NCI-H2171 (cell line): ENCODE results near the gene IL12RB1.
"Not testable (repeated sequence)": the region's sequence is repeated elsewhere in the genome, so short reads cannot be mapped to it uniquely, and the experiment has no call there.

Source experiments
- DNase-seq: peaks from one replicate; lab custom pipeline; 2025; lab: John Stamatoyannopoulos, UW

Gene IL12RB1

DNA sequence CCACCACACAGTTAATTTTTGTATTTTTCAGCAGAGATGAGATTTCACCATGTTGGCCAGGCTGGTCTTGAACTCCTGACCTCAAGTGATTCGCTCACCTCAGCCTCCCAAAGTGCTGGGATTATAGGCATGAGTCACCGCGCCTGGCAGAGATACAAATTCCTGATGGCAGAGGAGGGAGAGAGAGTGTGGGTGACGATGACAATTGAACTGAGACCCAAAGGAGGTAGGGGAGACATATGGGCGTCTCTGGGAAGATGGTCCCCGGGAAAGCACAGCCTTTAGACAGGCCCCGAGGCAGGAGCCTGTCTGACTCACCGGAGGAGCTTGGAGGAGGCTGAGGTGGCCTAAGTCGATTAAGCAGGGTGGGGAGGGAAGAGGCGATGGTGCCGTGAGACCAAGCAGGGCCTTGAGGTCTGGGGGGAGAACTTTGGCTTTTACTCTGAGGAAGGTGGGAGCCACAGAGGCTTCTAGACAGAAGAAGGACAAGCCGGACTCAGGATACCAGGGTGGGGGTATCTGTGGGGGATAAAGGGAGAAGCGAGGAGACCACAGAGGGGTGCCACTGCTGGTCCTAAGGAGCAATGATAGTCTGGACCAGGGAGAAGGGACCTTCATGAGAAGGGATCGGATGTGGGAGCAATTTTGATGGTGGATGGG, 40.5 kb downstream of the IL12RB1 start:
- peak; percentile 38 for DNase-seq

GRCh38 chr19:18045307-18046050, 41.3 kb downstream of the IL12RB1 start:
- peak; percentile 42 for DNase-seq

- DNase-seq: peak; percentile 96
Measured at GRCh38 chr19:18044825-18045304, 41.9 kb downstream of the IL12RB1 start.

DNA sequence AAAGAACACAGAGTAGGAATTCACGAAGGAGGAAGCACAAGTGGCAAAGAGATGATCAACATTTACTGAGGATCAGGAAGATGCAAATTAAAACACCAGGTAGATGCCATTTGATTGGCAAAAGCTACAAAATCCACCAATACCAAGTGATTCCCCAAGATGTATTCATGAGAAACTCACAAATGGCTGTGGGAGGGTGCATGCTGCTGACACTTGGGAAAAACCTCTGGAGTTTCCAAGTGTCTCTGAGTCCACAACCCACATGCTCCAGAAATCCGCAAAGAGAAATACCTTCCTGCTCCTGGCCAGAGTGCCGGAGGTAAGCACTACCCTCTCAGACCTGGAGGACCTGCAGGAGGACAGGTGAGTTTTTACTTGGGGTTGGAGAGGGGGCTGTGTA, 43.1 kb downstream of the IL12RB1 start:
- no peak for DNase-seq

DNA sequence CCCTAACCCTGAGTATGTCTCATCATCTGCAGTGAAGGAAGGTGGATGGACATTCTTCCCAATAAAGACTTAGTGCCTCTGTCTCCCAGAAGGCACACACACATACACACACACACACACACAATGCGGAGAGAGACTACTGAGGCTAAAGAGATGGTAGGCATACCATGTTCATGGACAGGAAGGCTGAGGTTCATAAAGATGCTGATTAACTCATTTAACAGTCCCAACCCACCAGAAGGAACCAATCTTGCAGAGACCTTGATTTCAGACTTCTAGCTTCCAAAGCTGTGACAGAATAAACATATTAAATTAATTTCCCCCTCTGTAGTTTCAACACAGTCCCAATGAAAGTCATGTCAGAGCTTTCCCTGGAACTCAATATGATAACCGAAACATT, 45.7 kb downstream of the IL12RB1 start:
- DNase-seq: no peak

GRCh38 chr19:18032102-18032501, 54.6 kb downstream of the IL12RB1 start:
- not testable (repeated sequence) for DNase-seq

GRCh38 chr19:18031401-18031800, 55.3 kb downstream of the IL12RB1 start:
- not testable (repeated sequence) for DNase-seq

DNA sequence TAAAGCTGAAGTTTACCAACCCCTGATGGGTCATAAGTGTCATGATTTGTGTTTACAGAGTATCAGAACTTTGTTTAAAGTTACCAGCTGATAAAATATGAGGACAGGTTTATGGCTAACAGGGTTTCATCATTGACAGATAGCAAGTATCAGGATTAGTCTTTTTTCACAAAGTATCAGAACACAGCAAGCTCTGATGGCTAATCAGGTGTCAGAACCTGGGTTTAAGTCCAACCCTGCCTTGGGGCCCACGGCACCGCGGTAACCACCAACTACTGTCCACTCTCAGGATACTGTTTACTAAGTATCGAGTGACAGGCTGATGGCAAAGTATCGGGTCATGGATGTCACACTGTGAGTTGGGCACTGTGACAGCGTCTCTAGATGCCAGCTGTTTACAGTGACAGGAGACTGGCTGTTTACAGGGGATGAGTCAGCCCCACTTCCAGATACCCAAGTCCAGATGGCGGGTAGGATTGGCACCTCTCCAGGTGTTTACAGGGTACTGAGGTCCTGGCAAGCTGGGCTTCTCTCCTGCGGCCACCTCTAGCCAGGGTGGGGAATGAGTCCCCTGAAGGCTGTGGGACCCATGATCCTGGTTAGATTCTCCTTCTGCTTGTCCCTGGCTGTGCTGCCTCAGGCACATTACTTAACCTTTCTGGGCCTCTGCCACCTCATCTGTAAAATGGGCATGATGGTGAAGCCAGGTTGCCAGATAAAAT, 57.0 kb downstream of the IL12RB1 start:
- DNase-seq: peak; percentile 87

- DNase-seq: no peak
Measured at GRCh38 chr19:18027151-18027550, 59.6 kb downstream of the IL12RB1 start.

DNA sequence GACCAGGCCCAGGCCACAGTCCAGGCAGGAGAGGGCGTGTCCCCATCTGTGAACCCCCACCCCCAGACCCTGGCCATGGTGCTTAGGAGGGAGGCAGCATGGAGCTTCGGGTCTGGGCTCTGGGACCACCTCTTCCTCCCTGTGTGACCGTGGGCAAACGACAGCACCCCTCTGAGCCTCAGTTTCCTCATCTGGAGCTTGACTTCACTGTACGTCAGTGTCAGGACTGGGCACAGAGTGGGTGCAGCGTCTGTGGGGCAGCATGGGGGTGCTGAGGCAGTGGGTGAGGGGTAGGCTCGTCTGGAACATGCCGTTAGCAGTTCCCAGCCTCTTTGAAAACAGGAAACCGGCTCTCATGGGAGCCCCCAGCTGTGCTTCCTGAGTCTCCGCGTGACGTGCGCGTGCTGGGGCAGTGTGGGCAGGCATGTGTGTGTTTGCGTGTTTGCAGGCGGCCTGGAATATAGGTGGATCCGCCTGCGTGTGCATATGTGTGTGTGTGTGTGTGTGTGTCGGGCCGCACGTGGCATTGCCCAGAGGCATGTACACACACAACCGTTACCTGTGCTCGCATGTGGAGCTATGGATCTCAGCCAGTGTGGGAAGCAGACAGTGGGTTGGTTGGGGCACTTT, 63.0 kb downstream of the IL12RB1 start:
- peak; percentile 55 for DNase-seq

DNA sequence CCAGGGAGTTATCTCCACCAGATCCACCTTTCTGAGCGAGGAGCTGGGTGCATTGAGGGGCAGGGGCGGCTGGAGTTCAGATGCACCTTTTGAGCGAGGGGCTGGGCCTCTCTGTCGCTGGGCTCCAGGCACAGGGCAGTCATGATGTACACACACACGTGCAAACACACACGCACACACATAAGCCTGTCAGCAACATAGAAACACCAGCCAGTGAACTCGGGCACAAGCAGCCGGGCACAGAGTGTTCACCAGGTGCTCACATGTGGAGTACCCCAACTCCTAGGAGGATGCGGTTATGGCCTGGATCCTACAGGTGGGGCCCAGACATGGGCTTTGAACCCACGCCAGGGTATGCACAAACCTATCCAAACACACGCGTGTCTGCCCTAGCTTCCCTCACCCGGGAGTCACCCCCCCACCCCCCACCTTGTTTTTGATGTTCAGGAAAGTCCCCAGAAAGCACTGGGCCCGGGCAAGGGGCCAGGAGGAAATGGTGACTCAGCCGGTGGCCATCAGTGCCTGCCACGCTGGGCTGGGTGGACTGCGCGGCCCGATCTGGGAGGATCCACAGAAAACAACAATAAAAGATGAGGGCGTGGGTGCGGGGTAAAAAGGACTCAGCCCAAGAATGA, 65.5 kb downstream of the IL12RB1 start:
- no peak for DNase-seq

GRCh38 chr19:18020212-18021085, 66.3 kb downstream of the IL12RB1 start:
- DNase-seq: no peak

DNA sequence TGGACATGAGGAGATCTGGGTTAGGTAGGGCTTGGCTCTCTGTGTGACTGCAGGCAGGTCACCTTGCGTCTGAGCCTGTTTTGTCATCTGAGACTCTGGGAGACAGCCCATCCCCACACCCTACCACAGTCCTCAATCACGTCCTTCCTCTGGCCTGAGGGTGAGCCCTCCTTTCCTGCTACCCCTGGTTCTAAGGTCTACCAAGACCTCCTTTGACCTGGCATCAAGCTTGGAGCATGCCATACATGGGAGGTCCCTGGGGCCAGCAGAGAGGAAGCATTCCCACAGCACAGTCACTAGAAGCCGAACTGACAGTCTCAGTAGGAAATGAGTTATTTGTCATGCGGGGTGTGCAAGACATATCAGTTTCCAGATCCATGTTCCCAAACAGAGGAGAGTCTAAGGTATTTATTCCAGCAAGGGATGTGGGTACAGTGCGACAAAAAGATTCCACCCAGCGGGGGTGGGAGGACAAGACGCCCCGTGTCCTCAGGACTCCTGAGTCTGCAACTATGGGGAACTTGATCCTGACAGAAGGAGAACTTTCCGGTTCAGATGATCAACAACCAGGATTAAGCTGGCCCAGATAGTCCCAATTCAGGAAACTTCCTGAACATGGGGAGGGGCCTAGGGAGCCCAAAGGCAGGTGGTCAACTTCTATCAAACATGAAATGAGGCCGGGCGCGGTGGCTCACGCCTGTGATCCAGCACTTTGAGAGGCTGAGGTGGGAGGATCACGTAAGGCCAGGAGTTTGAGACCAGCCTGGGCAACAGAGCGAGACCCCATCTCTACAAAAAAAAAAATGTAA, 69.3 kb downstream of the IL12RB1 start:
- no peak for DNase-seq

GRCh38 chr19:18016209-18016910, 70.4 kb downstream of the IL12RB1 start:
- DNase-seq: no peak

- DNase-seq: no peak
Measured at GRCh38 chr19:18014197-18014596, 72.5 kb downstream of the IL12RB1 start.

- DNase-seq: no peak
Measured at GRCh38 chr19:18013210-18014111, 73.3 kb downstream of the IL12RB1 start.

DNA sequence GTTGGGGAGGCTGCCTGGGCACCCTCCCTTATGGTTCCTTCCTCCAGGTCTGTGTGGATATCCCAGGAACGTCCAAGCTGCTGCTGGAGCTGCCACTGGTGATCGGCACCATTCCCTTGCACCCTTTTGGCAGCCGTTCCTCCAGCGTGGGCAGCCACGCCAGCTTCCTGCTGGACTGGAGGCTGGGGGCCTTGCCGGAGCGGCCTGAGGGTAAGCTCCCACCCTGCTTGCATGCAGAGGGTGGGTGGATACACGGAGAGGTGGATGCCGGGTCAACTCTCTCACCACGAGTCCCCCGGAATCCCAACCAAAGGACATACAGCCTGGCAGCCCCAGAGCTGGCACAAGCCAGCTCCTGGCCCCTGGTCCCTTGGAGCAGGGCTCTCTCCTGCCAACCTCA, 76.6 kb downstream of the IL12RB1 start:
- no peak for DNase-seq

DNA sequence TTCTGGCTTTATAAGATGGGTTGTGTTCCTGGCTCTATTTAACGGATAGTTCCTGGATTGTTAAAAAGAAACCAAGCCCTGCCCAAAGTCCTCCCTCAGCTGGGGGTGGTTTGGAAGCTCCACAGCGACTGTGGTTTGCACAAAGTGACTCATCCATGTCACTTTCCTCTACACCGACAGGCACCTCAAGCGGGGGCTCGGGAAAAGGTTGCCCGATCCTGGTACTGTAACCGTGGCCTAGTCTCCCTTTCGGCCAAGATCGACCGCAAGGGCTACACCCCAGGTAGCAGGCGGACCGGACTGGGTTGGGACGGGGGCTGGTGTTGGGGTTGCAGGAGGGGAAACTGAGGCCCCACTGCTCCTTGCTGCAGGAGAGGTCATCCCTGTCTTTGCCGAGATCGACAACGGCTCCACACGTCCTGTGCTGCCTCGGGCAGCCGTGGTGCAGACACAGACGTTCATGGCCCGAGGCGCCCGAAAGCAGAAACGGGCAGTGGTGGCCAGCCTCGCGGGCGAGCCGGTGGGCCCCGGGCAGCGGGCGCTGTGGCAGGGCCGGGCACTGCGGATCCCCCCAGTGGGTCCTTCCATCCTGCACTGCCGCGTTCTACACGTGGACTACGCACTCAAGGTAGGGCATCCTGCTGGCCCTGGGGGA, 77.2 kb downstream of the IL12RB1 start:
- DNase-seq: no peak
